Fibroblast of upper back skin (primary cell): ENCODE measurements around the gene PRR23B.
A peak's percentile ranks its signal among the peaks of the same experiment; 100 is the strongest.
"Not testable (repeated sequence)": the region's sequence is repeated elsewhere in the genome, so short reads cannot be mapped to it uniquely, and the experiment has no call there.

ENCODE experiments used
- DNase-seq: peaks from one replicate; pipeline ENCODE4 v3.0.0-alpha.2; 2013

PRR23B gene

DNA sequence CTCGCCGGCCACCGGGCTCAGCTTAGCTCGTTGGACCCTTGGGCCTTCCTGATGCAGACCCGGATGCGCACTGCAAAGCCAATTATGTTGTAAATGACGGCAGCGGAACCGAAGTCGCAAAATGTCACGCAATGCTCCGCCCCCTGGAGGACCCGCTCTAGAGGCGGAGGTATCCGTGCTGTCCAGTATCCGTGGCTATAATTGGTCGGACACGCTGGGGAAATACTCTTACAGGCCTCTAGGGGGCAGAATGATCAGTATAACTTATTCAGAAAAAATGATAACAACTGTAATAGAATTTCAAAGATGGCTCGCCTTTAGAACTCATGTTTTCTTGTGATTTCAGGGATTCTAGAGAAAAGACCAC lies at the start of gene PRR23B:
PRR23B (minus strand) TSS at position 59 of the 367 bp plus-strand sequence. CDS start 265 bp downstream, outside the sequence.
- no peak for DNase-seq

DNA sequence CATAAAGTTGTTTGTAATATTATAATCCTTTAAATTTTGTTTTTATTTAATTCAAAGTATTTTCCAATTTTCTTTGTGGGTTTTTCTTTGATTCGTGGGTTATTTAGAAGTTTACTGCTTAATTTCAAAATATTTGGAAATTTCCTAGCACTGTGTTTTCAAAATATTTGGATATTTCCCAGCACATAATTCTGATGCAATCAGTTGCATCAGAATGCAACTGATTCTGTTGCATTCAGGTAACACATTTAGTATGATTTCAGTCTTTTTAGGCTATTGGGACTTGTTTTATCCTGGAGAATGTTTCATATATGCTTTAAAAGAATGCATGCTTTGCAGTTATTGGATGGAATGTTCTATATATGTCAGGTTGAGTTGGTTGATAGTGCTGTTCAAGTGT lies 42.2 kb upstream of the PRR23B start:
- DNase-seq: no peak

- no peak for DNase-seq
Observed at GRCh38 chr3:139052802-139053600, 32.3 kb upstream of the PRR23B start.

DNA sequence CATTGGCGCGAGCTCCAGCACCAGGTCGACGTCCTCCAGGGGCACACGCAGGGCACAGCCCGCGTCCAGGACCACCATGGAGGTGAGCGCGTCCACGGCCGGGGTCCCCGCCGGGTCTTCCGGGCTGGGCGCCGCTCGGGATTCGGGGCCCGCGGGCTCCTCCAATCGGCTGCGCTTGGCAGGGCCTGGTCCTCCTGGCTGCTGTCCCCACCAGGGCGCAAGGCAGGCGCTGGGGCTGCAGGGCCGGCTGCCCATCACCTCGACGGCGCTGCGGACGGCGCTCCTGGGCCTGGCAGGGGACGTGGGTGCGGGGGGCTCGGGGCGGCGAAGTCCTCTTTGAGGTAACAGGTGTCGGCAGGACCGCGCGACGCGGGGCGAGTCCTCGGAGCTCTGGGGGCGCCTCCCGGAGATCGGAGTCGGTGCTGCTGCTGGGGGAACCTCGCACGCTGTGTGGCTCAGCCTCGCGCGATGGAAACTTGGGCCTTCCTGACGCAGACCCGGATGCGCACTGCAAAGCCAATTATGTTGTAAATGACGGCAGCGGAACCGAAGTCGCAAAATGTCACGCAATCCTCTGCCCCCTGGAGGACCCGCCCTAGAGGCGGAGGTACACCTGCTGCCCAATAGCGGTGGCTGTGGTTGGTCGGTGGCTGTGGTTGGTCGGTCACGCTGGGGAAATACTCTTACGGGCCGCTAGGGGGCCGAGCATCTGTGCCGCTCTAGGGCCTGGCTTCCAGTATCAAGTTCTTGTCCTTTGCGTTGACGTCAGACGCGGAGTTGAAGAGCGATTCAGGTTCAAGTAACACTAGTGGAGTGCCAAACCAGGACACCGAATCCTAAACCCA lies 23.9 kb upstream of the PRR23B start, which contains the start of gene PRR23C:
PRR23C (minus strand) TSS at position 527 of the 845 bp plus-strand sequence; CDS start at position 255, 272 bp downstream.
- DNase-seq: no peak

DNA sequence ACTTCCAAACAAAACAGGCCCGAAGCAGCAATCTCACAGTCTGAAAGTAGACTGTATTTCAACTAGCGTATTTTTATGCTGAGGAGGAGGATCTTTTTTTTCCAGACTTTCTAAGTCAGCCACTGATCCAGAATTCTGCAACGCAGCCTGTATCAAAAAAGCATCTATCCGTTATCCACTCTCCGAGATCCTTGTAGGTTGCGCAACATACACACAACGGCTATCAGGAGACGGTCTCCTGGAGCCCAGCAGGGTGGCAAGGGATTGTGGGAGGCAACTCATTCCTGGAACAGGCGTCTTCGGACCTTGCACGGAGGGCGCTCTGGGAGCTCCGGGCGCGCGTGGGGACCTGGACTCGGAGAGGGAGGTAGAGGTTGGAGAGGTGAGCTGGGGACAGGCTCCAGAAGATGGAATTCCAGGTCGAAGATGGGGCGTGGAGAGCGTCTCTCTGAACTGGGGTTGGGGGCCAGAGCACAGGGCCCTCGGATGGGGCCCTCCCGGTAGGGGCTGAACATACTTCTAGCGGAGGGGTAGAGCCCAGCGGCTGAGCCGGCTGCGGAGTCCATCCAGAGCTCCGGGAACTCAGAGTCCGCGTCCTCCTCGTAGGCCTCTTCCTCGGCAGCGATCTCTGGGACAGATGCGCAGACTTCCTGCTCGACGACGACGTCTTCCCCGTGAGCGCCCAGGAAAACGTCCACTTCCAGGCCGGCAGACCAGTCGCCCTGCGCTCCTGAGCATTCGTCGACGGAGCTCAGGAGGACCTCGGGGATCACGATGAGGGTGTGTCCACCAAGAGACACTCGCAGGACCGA lies 23.0 kb upstream of the PRR23B start:
- DNase-seq: no peak

- DNase-seq: no peak
Observed at GRCh38 chr3:139037478-139037877, 16.8 kb upstream of the PRR23B start.

DNA sequence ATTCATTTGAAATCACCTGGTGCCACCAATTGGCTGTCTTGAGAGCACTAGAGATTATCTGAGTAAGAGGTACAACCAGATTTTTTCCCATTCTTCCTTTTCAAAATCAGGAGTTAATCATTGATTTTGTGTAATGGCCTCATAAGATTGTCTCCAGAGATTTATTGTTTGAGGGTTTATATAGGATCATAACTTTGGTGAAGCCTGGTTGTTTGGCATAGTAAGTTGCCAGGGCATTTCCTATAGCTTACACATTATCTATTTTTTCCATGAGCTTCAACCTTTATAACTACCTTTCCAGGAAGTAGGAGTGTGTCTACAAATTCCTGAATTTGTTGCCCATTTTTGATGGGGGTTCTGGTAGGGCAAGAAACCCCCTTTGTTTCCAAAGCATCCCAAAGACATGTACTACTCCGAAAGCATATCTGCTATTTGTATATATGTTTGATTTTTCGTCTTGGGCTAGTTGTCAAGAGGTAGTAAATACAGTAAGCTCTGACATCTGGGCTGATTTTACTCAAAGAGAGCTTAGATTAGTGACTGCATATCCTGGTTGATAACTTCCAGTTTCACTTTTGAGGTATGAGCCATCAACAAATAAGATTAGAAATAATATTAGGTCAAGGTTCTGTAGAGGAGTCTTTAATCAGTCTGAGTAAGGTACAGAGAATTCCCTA lies 11.7 kb upstream of the PRR23B start:
- no peak for DNase-seq

DNA sequence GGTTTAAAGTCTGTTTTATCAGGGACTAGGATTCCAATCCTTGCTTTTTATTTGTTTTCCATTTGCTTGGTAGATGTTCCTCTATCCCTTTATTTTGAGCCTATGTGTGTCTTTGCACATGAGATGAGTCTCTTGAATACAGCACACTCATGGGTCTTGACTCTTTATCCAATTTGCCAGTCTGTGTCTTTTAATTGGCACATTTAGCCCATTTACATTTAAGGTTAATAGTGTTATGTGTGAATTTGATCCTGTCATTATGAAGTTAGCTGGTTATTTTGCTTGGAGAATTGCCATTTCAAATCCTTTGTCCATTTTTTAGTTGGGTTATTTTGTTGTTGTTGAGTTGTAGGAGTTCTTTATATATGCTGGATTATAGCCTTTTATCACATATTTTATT lies 9.8 kb upstream of the PRR23B start:
- not testable (repeated sequence) for DNase-seq

DNA sequence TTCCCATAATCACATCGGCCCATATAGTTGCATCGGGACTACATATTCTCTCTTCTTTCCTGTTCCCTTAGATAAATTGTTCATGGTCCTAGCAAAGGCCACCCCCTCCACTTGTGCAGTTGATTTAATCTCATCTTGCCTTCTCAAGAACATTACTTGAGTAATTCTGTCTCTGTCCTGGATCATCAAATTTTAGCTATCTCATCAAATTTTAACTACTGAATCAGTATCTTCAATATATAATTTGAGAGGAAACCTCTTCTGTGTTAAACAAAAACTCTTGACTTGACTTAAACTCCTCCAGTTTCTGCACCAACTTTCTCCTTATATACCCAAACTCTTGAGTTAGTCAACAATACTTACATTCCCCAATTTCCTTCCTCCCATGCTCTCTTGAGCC lies 4.2 kb upstream of the PRR23B start:
- DNase-seq: no peak

DNA sequence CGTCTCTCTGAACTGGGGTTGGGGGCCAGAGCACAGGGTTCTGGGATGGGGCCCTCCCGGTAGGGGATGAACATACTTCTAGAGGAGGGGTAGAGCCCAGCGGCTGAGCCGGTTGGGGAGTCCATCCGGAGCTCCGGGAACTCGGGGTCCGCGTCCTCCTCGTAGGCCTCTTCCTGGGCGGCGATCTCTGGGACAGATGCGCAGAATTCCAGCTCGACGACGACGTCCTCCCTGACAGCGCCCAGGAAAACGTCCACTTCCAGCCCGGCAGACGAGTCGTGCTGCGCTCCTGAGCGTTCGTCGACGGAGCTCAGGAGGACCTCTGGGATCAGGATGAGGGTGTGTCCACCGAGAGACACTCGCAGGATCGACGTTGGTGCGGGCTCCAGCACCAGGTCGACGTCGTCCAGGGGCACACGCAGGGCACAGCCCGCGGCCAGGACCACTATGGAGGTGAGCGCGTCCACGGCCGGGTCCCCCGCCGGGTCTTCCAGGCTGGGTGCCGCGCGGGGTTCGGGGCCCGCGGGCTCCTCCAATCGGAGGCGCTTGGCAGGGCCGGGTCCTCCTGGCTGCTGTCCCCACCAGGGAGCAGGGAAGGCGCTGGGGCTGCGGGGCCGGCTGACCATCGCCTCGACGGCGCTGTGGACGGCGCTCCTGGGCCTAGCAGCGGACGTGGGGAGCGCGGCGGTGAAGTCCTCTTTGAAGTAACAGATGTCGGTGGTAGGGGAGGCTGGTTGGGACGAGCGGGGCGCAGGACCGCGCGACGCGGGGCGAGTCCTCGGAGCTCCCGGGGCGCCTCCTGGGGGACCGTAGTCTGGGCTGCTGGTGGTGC lies 474 bp downstream of the PRR23B start:
- no peak for DNase-seq

- DNase-seq: no peak
Observed at GRCh38 chr3:139016430-139017048, 4.2 kb downstream of the PRR23B start.

DNA sequence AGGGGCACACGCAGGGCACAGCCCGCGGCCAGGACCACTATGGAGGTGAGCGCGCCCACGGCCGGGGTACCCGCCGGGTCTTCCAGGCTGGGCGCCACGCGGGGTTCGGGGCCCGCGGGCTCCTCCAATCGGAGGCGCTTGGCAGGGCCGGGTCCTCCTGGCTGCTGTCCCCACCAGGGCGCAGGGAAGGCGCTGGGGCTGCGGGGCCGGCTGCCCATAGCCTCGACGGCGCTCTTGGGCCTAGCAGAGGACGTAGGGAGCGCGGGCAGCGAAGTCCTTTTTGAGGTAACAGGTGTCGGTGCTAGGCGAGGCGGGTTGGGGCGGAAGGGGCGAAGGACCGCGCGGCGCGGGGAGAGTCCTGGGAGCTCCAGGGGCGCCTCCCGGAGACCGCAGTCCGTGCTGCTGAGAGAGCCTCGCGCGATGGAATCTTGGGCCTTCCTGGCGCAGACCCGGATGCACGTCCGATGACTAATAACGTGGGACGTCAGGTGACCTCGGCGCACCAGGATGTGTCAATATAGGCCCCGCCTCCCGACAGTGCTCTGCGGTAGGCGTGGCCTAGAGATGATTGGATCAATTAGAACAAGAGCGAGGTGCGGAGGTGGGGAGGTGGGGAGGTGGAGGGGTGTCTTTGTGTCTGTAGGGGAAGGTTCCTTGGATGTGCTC lies 14.5 kb downstream of the PRR23B start, which contains the start of gene PRR23A:
PRR23A (minus strand) TSS at position 218 of the 666 bp plus-strand sequence; CDS start at position 218, 0 bp downstream.
- no peak for DNase-seq

GRCh38 chr3:139005356-139005993 lies 15.3 kb downstream of the PRR23B start:
- DNase-seq: no peak

DNA sequence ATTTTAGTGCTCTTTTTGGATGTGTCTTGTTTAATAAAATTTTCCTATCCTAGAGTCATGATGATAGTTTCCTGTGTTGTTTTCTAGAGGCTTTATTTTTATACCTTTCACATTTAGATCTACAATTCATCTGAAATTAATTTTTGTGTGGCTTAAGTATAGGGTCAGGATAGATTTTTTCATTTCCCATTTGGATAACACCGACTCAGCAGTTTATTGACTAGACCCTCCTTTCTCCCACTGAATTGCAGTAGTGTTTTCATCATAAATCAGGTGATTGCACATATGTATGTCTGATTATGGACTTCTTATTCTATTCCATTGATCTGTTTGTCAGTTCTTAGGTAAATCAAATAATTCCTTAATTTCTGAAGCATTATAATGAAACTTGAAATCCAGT lies 25.0 kb downstream of the PRR23B start:
- DNase-seq: no peak

- no peak for DNase-seq
Observed at GRCh38 chr3:138987181-138987580, 33.5 kb downstream of the PRR23B start.

DNA sequence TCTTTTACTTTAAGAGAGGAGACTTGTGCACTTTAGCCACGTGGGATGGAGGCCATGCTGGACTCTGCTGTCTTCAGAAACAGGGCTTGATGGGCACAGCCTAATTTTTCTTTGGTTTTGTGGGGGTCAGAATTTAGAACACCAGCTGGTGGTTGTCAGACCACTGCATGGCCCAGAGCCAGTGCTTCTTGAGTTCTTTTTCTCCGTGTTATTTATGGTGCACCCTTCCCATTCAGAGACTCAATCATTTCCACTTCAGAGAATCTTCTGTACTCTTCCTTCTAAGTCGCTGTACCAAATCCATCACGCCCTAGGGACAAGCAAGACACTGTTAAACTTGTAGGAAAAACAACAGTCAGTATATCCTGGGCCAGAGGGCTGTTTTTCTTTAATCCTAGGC lies 34.8 kb downstream of the PRR23B start:
- DNase-seq: no peak

DNA sequence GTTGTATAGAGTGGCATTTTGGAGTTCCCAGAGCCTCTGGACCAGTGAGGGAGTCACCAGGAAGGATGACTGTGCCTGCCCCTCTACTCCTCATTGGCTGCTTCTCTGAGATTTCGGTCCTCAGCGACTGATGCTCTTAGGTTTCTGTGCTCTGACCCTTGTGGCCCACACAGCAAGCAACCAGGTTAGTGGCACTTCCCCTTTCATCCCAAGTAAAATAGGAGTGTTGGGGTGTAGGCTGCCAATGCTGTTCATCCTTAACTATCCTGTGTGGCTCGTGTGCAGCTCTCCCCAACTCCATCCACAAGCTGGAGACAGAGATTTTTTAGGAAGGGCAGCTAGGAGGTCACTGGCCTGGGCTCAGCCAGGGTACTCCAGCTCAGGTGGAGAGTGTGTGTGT lies 35.9 kb downstream of the PRR23B start:
- DNase-seq: no peak

DNA sequence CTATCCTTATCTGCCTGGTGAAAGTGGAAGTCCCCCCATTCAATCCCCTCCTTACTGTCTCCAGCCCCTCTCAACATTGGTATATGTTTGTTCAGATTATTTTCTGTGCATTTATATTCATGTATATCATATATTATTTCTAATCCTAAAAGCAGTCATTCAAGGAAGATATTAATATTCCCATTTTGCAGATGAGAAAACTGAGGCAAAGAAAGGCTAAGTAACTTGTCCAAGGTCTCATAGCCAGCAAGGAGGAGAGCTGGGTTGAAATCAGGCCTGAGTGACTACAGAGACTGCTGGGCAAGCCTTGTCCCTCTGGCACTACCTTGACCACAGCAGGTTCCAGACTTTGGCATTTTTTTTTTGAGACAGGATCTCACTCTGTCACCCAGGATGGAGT lies 44.7 kb downstream of the PRR23B start:
- no peak for DNase-seq

GRCh38 chr3:138975351-138975750 lies 45.4 kb downstream of the PRR23B start:
- no peak for DNase-seq

DNA sequence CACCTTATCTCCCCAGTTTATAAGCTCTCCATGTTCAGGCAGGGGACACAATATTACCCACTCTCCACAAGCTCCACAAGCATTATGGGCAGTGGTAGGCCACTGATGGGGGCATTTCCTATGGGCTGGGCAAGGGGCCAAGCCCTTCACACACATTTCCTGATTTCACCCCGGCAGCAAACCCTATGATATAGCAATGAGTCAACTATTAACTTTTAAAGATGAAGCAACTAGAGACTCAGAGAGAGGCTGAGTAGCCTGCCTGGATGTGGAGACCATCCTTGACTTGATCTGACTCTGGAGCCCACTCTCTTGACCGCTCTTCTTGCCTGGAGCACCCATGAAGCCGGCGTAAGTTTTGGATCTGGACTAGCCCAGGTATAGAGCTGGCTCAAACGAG lies 46.3 kb downstream of the PRR23B start:
- DNase-seq: peak; percentile 46
